Urothelium cell line (cell line): ENCODE data around the gene KAT2A.

Source experiments
- DNase-seq: peaks from one replicate; pipeline ENCODE4 v3.0.0; 2011; ENCODE audit warnings: low spot score, mixed read lengths
- FAIRE-seq: peaks from 2 replicates; lab custom pipeline; 2011; peaks lifted over from hg19 to GRCh38; lab: Jason Lieb, UNC

Gene KAT2A

GRCh38 chr17:42065201-42065600 lies 56.0 kb downstream of the KAT2A start:
- DNase-seq (no peak), FAIRE-seq (no peak)
